Measurements from ENCODE around the gene OR2B2.

Gene OR2B2

DNA sequence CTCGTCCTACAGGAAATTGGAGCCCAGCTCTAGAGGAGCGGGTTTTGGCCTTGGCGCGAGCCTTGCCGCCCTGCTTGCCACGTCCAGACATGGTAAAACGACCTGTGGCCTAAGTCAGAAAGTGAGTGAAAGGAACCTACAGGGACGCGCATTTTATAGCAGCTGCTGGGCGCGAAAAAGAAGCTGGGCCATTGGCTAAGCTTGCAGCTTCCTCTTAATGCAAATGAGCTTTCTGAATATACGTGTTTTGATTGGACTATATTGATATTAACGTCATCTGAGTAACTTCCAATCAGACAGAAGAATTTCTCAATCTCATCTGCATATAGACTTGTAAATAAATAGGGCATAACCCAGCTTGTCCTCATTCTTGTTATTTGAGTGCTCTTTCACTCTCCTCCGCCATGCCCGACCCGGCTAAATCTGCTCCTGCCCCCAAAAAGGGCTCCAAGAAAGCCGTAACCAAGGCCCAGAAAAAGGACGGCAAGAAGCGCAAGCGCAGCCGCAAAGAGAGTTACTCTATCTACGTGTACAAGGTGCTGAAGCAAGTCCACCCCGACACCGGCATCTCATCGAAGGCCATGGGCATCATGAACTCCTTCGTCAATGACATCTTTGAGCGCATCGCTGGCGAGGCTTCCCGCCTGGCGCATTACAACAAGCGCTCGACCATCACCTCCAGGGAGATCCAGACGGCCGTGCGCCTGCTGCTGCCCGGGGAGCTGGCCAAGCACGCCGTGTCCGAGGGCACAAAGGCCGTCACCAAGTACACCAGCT is 18.9 kb downstream of the OR2B2 start:
- DNase-seq (ENCODE audit: low spot score) = peak; percentile 97

DNA sequence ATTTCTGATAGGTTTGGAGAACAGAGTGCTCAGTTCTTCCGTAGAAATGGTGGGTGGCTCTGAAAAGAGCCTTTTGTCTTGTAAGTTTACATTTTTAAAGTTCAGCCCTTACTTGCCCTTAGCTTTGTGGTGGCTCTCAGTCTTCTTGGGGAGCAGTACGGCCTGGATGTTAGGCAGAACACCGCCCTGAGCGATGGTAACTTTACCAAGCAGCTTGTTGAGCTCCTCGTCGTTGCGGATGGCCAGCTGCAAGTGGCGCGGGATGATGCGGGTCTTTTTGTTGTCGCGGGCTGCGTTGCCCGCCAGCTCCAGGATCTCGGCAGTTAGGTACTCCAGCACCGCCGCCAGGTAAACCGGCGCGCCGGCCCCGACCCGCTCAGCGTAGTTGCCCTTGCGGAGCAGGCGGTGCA is 19.5 kb downstream of the OR2B2 start:
- no peak for DNase-seq (ENCODE audit: low spot score)

DNA sequence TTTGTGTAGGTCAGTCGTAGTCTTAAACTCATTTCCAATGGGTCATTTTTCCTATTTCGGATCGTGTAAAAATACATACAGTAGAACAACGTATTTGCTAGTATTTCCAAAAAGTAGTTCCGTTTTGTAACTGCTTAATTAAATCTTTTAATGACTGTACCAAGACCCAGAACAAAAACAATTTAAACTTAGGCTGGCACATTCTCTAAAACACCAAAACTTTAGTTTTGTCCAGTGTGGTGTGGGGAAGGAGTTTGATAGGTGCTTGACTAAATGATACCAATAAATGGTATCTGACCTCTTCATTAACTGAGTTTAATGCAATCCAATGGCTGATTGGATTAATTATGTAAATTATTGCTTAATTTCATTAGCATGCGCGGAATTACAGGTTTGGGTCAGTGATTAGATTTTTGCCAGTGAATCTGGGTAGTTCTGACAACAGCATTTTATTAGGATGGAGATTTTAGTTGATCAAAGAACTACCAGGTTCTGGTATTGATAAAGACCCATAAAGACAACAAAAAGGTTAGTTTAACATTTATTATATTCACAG is 20.8 kb downstream of the OR2B2 start:
- no peak for DNase-seq (ENCODE audit: low spot score)

DNA sequence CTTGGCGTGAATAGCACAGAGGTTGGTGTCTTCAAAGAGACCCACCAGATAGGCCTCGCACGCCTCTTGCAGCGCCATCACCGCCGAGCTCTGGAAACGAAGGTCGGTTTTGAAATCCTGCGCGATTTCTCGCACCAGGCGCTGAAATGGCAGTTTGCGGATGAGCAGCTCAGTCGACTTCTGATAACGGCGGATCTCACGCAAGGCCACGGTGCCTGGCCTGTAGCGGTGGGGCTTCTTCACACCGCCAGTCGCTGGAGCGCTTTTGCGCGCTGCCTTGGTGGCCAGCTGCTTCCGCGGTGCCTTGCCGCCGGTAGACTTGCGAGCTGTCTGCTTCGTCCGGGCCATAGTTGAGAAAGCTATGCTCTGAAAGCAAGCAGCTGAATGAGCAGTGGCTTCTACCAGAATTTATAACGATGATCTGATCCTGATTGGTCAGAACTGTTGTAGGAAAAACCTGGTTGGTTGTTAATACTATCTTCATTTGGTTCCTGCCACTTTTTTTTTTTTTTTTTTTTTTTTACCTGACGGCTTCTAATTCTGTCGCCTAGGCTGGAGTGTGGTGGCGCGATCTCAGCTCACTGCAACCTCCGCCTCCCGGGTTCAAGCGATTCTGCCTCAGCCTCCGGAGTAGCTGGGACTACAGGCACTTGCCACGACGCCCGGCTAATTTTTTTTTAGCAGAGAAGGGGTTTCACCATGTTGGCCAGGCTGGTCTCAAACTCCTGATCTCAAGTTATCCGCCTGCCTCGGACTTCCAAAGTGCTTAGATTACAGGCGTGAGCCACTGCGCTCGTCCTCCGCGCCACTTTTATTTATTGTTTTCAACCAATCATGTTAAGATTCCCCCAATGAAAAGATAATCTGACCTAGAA is 21.5 kb downstream of the OR2B2 start:
- peak; percentile 64 for DNase-seq (ENCODE audit: low spot score)

DNA sequence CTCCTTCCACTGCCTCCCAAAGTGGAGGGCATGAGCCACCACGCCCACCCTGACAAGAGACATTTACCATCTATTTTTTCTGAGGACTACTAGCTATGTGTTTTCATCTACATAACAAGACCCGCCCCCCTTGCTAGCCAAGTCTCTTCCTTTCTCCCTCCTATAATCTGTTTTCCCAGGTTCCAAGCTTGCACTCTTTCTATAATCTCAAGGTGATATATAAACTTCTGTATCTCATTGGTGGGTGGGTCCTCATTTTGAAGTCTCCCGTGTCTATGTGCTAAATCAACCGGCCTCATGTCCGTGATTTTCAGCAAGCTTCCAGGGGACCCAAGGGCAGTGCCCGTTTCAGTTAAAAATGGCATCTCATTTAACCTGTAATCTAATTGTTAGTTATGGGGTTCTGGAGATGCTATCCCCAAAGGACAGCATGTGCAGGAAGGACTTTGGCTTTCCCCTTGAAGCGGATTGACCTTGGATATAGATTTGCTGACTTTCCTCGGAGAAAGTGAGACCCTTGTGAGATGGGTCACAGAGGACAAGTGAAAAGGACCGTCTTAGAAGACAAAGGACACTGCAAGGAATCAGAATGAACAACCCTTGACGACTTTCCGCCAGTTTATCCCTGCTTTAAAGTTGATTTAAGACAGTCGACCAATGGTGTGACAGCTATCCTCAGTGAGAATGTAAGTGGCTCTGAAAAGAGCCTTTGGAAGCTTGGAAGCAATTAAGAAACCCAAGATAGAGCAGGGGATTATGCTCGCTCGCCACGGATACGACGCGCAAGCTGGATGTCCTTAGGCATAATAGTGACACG is 22.4 kb downstream of the OR2B2 start:
- no peak for DNase-seq (ENCODE audit: low spot score)

DNA sequence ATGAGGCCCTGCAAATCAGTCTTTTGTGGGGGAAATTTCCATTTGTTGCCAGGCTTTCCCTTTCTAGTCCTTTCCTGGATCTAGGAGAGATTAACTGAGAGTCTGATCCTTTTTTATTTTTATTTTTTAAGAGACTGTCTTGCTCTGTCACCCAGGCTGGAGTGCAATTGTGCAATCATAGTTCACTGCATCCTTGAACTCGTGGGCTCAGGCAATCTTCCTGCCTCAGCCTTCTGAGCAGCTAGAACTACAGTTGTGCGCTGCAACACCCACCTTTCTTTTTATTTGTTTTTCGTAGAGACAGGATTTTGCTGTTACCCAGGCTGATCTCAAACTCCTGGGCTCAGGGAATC is 22.9 kb downstream of the OR2B2 start:
- DNase-seq (ENCODE audit: low spot score) = no peak

DNA sequence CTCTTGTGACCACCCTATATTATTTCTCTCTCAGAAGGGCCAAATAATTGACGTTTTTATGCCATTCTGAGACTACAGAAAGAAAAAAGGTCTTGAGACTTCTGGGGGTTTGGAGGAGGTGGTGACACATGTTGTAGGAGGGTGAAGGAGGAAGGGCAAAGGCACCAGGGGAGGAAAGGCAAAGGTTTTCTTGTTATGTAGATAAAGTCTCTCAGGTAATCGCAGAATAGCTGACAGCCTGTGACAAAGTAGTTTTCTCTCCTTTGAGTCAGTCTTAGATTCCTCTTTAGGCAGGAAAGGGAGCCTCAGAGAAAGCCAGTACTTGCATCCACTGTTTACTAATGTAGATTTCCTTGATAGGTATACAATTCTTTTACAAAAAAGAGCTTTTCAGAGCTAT is 23.6 kb downstream of the OR2B2 start:
- DNase-seq (ENCODE audit: low spot score) = no peak

DNA sequence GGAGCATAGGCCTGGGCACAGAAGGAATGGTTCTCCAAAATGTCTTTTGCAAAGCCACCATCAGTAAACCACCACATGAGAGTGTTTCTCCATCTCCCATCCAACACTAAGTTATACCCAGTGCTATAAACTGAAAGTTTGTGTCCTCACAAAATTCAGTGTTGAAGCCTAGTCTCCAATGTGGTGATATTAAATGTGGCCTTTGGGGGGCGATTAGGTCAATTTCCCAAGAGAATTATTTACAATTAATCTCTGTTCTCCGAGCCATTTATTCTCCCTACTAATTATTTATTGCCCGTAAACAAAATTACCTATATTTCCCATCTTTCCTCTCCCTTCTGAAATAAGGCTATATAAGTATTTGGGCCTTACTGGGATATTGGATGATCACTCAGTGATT is 26.1 kb downstream of the OR2B2 start:
- no peak for DNase-seq (ENCODE audit: low spot score)

DNA sequence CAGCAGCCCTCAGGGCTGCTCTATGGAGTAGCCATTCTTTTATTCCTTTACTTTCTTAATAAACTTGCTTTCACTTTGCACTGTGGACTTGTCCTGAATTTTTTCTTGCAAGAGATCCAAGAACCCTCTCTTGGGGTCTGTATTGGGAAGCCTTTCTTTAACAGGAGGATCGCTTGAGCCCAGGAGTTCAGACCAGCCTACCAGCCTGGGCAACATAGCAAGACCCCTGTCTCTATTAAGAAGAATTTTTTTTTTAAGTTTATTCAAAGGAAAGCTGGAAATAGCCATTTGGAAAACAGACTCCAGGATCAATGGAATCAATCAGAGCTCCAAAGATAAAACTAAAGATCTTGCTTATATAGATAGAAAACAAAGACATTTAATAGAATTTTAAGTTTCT is 29.1 kb downstream of the OR2B2 start:
- no peak for DNase-seq (ENCODE audit: low spot score)

DNA sequence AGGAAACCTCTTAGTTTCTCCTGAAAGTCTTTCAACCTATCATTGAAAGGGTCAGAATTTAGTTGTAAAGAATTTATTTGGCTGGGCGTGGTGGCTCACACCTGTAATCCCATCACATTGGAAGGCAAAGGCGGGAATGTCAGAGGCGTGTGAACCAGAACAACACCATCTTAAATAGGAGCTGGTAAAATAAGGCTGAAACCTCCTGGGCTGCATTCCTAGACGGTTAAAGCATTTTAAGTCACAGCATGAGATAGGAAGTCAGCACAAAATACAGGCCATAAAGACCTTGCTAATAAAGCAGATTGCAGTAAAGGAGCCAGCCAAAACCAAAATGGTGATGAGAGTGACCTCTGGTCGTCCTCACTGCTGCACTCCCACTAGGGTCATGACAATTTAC is 29.6 kb downstream of the OR2B2 start:
- DNase-seq (ENCODE audit: low spot score) = no peak

DNA sequence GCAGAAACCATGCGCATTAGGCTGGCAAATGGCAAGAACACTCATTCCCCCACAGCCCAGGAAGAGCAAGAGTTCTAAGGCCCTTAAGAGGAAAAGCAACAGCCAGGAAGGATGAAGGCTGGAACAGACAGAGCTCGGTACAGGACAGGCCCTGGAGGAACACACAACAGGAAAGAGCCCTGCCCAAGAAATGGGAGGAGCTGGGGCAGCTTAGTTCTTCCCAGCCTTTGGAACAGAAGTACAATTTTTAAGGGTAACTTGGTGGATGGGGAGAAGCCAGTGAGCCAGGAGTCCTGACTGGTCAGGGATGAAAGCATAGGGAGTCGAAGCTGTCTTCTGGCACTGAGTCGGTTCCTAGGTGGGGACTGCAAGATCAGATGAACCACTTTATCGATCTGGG is 32.4 kb downstream of the OR2B2 start:
- DNase-seq (ENCODE audit: low spot score) = no peak

DNA sequence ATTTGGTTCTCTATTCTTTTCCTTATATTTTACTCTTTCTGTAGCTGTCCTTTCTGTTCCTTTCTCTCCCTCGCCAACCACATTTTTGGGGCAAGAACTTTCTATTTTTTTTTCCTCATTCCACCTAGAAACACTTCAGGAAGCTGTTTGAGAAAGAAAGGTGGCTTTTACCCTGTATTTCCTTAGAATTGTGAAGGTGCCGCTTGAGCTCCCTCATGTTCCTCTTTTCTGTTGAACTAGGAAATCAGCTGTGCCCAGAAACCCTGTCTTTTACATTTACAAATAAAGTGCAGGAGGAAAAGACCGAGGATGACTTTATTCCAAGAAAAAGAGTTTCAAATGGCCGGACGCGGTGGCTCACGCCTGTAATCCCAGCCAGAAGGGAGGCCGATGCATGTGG is 38.2 kb downstream of the OR2B2 start:
- DNase-seq (ENCODE audit: low spot score) = no peak

DNA sequence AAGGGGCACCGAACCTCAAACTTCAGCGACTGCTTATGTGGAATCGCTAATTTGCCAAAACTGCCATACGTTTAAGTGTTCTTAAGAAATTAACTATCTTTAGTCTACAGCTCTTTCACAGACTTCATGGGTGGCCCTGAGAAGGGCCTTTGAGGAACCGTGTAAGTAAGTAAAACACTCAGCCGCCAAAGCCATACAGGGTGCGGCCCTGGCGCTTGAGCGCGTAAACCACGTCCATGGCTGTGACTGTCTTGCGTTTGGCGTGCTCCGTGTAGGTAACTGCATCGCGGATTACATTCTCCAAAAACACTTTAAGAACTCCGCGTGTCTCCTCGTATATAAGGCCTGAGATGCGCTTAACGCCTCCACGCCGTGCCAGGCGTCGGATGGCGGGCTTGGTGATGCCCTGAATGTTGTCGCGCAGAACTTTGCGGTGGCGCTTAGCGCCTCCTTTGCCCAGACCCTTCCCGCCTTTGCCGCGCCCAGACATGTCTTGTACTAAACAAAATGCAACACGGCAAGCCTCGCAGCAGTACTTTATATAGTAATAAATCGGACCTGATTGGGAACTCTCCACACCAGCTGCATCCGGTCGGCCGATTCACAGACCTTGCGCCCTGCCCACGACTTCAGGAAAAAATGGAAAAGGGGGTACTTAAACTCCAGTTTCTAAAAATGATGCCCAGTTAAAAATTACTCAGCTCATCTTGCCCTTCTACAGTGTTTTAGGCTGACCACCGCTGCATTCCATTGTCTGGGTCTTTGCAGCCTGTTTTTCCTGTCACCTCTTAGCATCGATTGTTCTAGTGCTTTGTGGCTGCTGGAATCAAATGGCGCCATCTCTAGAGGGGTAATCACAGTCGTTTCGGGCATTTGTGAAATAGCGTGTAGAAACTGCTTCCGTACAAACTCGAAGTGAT is 38.9 kb downstream of the OR2B2 start:
- peak; percentile 60 for DNase-seq (ENCODE audit: low spot score)

DNA sequence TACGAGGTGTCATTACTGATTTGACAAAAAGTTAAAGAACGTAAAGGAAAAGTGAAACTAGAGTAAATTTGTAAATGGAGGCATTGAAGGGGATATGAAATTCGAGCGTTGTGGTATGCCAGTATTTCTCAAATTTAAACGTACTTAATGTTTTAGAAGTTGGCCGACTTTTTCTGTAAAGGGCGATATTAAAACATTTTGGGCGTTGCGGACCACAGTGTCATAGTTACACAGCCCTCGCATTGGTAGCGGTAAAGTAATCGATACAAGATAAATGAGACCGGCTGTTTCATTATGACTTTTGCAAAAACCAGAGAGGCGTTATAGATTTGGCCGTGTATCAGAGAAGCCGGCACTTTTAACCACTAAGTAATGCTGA is 39.6 kb downstream of the OR2B2 start:
- DNase-seq (ENCODE audit: low spot score) = no peak

DNA sequence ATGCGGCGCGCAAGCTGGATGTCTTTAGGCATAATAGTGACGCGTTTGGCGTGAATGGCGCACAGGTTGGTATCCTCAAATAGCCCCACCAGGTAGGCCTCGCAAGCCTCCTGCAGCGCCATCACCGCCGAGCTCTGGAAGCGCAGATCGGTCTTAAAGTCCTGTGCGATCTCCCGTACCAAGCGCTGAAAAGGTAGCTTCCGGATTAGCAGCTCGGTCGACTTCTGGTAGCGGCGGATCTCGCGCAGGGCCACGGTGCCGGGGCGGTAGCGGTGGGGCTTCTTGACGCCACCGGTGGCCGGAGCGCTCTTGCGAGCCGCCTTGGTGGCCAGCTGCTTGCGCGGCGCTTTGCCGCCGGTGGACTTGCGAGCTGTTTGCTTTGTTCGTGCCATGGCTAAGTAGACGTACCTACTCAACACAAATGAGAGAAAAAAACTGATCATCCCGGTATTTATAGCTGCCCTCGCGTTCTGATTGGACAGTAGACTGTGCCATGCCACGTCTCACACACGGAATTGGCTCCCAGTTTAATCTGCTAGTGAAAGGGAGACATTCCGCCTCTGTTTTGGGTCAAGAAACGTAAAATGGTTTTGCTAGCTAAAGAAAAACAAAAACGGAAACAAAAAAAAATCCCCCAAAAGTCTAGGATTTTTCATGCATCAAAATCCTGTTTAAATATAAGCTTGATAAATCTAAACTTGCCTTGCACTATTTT is 40.1 kb downstream of the OR2B2 start:
- peak; percentile 91 for DNase-seq (ENCODE audit: low spot score)

DNA sequence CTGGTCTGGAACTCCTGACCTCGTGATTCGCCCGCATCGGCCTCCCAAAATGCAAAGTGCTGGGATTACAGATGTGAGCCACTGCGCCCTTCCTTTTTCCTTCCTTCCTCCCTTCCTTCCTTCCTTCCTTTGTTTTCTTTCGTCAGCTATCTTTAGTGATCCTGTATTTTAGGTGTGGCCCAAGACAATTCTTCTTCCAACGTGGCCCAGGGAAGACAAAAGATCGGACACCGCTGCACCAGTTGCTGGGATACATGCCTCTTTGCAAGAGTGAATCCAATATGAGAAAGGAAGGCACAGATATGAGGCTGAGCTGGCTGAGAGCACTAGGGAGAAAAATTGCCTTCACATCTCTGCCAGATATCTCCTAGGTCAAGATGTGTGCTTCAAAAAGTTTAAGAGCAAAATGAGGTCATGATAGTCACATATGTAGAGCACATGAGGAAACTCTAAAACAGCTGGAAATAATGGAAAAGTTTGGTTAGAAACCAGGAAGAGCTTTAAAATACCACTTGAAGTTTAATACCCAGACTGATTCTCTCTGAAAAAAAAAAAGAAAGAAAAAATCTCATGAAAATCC is 41.8 kb downstream of the OR2B2 start:
- no peak for DNase-seq (ENCODE audit: low spot score)

DNA sequence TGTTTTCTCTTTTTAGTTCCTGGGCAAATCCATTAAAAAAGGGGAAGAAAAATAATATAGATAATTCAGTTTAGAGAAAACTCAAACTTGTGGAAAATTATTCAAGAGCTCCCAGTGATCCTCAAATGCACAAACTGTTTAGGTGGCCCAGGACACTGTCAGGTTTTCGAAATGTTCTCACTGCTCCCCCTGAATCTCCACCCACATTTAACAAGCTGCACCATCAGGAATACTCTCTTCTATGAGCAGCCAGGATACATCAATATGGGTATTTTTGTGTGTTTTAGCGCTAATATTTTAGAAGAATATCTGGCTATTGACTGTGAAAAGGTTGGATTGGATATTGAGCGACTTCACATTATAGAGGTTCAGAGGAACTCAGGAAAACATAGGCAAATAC is 43.9 kb downstream of the OR2B2 start:
- DNase-seq (ENCODE audit: low spot score) = no peak

DNA sequence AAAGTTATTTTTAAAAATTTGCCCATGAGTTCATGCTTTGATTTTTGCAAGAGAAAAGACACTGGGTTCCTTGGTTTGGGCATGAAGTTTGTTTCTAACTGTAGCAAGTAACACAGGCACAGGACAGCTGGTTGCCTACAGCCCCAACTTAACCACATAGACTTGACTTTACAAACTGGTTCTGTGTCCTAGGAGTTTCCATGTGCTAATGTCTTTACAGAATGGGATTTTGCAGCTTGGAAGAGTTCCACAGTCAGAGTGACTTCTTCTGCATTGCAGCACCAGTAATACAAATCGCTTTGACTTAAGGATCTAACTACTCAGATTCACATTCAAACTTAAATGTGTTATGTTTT is 44.3 kb downstream of the OR2B2 start:
- DNase-seq (ENCODE audit: low spot score) = no peak

DNA sequence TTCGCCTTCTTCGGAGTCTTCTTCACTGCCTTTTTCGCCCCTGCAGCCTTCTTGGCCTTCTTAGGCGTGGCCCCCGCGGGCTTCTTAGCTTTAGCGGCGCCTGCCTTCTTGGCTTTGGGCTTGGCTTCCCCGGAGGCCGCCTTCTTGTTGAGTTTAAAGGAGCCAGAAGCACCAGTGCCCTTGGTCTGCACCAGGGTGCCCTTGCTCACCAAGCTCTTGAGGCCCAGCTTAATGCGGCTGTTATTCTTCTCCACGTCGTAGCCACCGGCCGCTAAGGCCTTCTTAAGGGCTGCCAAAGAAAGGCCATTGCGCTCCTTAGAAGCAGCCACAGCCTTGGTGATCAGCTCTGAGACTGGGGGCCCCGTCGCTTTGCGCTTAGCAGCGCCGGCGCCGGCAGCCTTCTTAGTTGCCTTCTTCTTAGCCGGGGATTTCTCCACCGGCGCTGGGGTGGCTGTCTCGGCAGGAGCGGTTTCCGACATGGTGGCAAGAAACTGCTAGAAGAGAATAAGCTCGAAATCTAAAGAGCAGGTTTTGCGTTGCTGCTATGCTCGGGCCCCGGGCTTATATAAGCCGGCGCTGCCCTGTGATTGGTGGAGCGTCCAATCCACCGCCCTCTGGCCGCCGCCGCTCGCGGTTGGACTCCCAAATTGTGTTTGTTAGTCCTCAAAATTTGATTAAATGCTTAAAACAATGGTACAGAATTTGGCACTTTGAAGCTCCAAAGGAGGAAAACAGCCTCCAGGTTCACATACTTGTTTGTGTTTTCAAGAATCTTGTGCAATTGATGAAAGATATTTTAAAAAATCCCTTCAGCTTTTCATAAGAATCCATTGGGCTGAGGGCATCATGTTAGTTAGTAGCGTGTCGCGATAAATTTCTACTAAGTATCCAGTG is 44.9 kb downstream of the OR2B2 start:
- peak; percentile 34 for DNase-seq (ENCODE audit: low spot score)
